ENCODE data around the gene WDR70. TPM values are rescaled to one million over a fixed set of nuclear protein-coding genes. Genes with fewer than 3 reads are reported as not detected.

Gene WDR70
- total RNA-seq, 1 experiment from 2014 or later = 55.2 TPM

GRCh38 chr5:37428044-37428443 is 48.9 kb downstream of the WDR70 start:
- TF ChIP-seq EZH2 (IDR thresholded peaks at IDR 0.05; ENCODE audit: borderline replicate concordance, low read depth, low read length, poor library complexity, severe bottlenecking) = no peak
- TF ChIP-seq CTCF (conservative IDR thresholded peaks at IDR 0.05; ENCODE audit: low read depth, low read length) = no peak
- no peak for DNase-seq (ENCODE audit: low spot score)
- ChIA-PET POLR2A (ENCODE audit: low non-redundant PET) (no interaction called here), CTCF (interaction anchor here (1.5 kb wide), 1 partner anchor 15 kb away, joined by 4 read pairs; no protein-coding TSS in a partner anchor)
- Histone ChIP-seq H3K9me3 (ENCODE audit: low read depth, low read length, poor library complexity, severe bottlenecking) (no peaks in the 10 kb centered on the region), H3K36me3 (ENCODE audit: insufficient read depth, low read length, poor library complexity, severe bottlenecking) (peaks cover 4% of the 10 kb centered on the region), H3K4me3 (ENCODE audit: low read depth, low read length, poor library complexity, severe bottlenecking) (no peak overlapping the region), H3K4me1 (ENCODE audit: insufficient read depth, low read length, poor library complexity, severe bottlenecking) (no peaks in the 10 kb centered on the region), H3K27ac (ENCODE audit: low read depth, low read length, poor library complexity, severe bottlenecking) (no peak overlapping the region), H3K27me3 (replicated peaks; ENCODE audit: insufficient read depth, low read depth, low read length, poor library complexity) (no peaks in the 10 kb centered on the region)
- no TSS peak for BruUV-seq (replicated peaks)
- intact Hi-C loops (cut with micrococcal nuclease; ENCODE audit: unreplicated experiment) = no loop called here

- ChIA-PET POLR2A (ENCODE audit: low non-redundant PET) (no interaction called here), CTCF (no interaction called here)
- Histone ChIP-seq H3K9me3 (ENCODE audit: low read depth, low read length, poor library complexity, severe bottlenecking) (no peaks in the 10 kb centered on the region), H3K36me3 (ENCODE audit: insufficient read depth, low read length, poor library complexity, severe bottlenecking) (peaks cover 4% of the 10 kb centered on the region), H3K4me1 (ENCODE audit: insufficient read depth, low read length, poor library complexity, severe bottlenecking) (peaks cover 5% of the 10 kb centered on the region), H3K27me3 (replicated peaks; ENCODE audit: insufficient read depth, low read depth, low read length, poor library complexity) (no peaks in the 10 kb centered on the region), H3K27ac (ENCODE audit: low read depth, low read length, poor library complexity, severe bottlenecking) (no peak overlapping the region), H3K4me3 (ENCODE audit: low read depth, low read length, poor library complexity, severe bottlenecking) (no peak overlapping the region)
- no TSS peak for BruUV-seq (replicated peaks)
- intact Hi-C loops (cut with micrococcal nuclease; ENCODE audit: unreplicated experiment) = no loop called here
- DNase-seq (ENCODE audit: low spot score) = no peak
- TF ChIP-seq CTCF (conservative IDR thresholded peaks at IDR 0.05; ENCODE audit: low read depth, low read length) = no peak
- TF ChIP-seq EZH2 (IDR thresholded peaks at IDR 0.05; ENCODE audit: borderline replicate concordance, low read depth, low read length, poor library complexity, severe bottlenecking) = no peak
Observed at GRCh38 chr5:37435261-37435660, 56.1 kb downstream of the WDR70 start.

- no TSS peak for BruUV-seq (replicated peaks)
- no peak for TF ChIP-seq EZH2 (IDR thresholded peaks at IDR 0.05; ENCODE audit: borderline replicate concordance, low read depth, low read length, poor library complexity, severe bottlenecking)
- TF ChIP-seq CTCF (conservative IDR thresholded peaks at IDR 0.05; ENCODE audit: low read depth, low read length) = no peak
- ChIA-PET POLR2A (ENCODE audit: low non-redundant PET) (no interaction called here), CTCF (no interaction called here)
- Histone ChIP-seq H3K9me3 (ENCODE audit: low read depth, low read length, poor library complexity, severe bottlenecking) (no peaks in the 10 kb centered on the region), H3K4me3 (ENCODE audit: low read depth, low read length, poor library complexity, severe bottlenecking) (no peak overlapping the region), H3K36me3 (ENCODE audit: insufficient read depth, low read length, poor library complexity, severe bottlenecking) (peaks cover 4% of the 10 kb centered on the region), H3K4me1 (ENCODE audit: insufficient read depth, low read length, poor library complexity, severe bottlenecking) (peaks cover 5% of the 10 kb centered on the region), H3K27me3 (replicated peaks; ENCODE audit: insufficient read depth, low read depth, low read length, poor library complexity) (no peaks in the 10 kb centered on the region), H3K27ac (ENCODE audit: low read depth, low read length, poor library complexity, severe bottlenecking) (no peak overlapping the region)
- DNase-seq (ENCODE audit: low spot score) = no peak
- intact Hi-C loops (cut with micrococcal nuclease; ENCODE audit: unreplicated experiment) = no loop called here
Observed at GRCh38 chr5:37436146-37436934, 57.2 kb downstream of the WDR70 start.
